Hematopoietic multipotent progenitor cell treated with erythropoietin and hydrocortisone succinate and interleukin-3 and kit ligand, for 17 days (in vitro differentiated cells): ENCODE results near the gene MZT2B.
A peak's percentile ranks its signal among the peaks of the same experiment; 100 is the strongest.
"Not testable (repeated sequence)": the region's sequence is repeated elsewhere in the genome, so short reads cannot be mapped to it uniquely, and the experiment has no call there.

Experiments used
- DNase-seq: peaks from one replicate; pipeline ENCODE4 v3.0.0-alpha.2; 2015; ENCODE audit warnings: low spot score

Gene MZT2B

GRCh38 chr2:130181880-130182682, at the start of gene MZT2B:
Gene MZT2B, plus strand, starts transcription at chr2:130182262. Its CDS starts 21 bp downstream, at chr2:130182283.
- peak; percentile 83 for DNase-seq

- no peak for DNase-seq
Observed at GRCh38 chr2:130135692-130136541, 46.1 kb upstream of the MZT2B start.

GRCh38 chr2:130136546-130136945, 45.5 kb upstream of the MZT2B start:
- not testable (repeated sequence) for DNase-seq

GRCh38 chr2:130137118-130137517, 44.9 kb upstream of the MZT2B start:
- not testable (repeated sequence) for DNase-seq

GRCh38 chr2:130138326-130138725, 43.7 kb upstream of the MZT2B start:
- not testable (repeated sequence) for DNase-seq

GRCh38 chr2:130138841-130139251, 43.2 kb upstream of the MZT2B start:
- not testable (repeated sequence) for DNase-seq

GRCh38 chr2:130139331-130140280, 42.5 kb upstream of the MZT2B start:
- DNase-seq, result not testable (repeated sequence)

GRCh38 chr2:130140516-130140915, 41.5 kb upstream of the MZT2B start:
- DNase-seq, result not testable (repeated sequence)

GRCh38 chr2:130141002-130141401, 41.1 kb upstream of the MZT2B start:
- not testable (repeated sequence) for DNase-seq

GRCh38 chr2:130141645-130142370, 40.3 kb upstream of the MZT2B start:
- not testable (repeated sequence) for DNase-seq

GRCh38 chr2:130142396-130143265, 39.4 kb upstream of the MZT2B start:
- DNase-seq, result not testable (repeated sequence)

- DNase-seq, result not testable (repeated sequence)
Observed at GRCh38 chr2:130143266-130144039, 38.6 kb upstream of the MZT2B start.

- not testable (repeated sequence) for DNase-seq
Observed at GRCh38 chr2:130145006-130145414, 37.1 kb upstream of the MZT2B start, which contains the start of gene CCDC74B. Gene CCDC74B, minus strand, starts transcription at chr2:130145112. Its CDS starts 116 bp downstream, at chr2:130144996.

- not testable (repeated sequence) for DNase-seq
Observed at GRCh38 chr2:130148515-130148914, 33.5 kb upstream of the MZT2B start.

GRCh38 chr2:130150181-130151144, 31.6 kb upstream of the MZT2B start:
- DNase-seq, result no peak

- not testable (repeated sequence) for DNase-seq
Observed at GRCh38 chr2:130151145-130151512, 30.9 kb upstream of the MZT2B start.

GRCh38 chr2:130152136-130152815, 29.8 kb upstream of the MZT2B start:
- not testable (repeated sequence) for DNase-seq
